ENCODE measurements around the gene PLEKHA4.
A peak's percentile ranks its signal among the peaks of the same experiment; 100 is the strongest.
"Not testable (repeated sequence)": the region's sequence is repeated elsewhere in the genome, so short reads cannot be mapped to it uniquely, and the experiment has no call there.

PLEKHA4 gene

DNA sequence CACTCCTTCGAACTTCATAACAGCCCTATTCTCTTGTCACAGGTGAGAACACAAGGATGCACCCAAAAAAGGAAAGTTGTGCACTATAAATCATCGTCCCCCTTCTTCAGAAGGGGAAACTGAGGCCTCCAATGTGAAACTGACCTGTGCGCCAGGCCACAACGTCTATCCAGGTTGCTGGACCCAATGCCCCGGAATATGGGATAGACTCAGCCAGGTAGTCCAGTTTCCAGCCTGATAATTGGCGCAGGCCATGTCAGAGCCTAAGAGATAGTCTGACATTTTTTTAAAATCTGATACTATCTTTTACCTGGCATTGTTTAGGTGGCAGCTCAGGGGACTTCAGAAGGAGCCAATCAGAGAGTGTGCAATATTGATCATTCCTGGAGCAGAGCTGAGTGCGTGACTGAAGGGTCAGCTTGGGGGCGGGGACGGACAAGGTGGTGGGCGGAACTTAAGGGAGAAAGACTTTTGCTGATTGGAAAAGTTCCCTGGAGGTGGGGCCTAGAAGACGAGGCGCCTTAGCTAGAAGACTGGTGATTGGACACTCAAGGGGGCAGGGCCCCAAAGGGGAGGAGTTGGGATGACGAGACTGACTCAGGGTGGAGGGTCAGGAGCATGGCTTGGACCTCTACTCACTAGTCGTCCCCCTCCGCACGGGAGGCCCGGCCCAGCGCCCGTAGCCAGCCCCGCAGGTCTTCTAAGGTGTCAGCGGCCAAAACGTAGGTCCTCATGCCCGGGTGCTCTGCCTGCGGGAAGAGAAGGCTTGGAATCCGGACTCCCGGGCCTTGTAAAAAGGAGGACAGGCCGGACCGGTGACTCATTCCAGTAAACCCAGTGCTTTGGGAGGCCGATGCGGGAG lies 8.5 kb downstream of the PLEKHA4 start:
- DNase-seq, result no peak

DNA sequence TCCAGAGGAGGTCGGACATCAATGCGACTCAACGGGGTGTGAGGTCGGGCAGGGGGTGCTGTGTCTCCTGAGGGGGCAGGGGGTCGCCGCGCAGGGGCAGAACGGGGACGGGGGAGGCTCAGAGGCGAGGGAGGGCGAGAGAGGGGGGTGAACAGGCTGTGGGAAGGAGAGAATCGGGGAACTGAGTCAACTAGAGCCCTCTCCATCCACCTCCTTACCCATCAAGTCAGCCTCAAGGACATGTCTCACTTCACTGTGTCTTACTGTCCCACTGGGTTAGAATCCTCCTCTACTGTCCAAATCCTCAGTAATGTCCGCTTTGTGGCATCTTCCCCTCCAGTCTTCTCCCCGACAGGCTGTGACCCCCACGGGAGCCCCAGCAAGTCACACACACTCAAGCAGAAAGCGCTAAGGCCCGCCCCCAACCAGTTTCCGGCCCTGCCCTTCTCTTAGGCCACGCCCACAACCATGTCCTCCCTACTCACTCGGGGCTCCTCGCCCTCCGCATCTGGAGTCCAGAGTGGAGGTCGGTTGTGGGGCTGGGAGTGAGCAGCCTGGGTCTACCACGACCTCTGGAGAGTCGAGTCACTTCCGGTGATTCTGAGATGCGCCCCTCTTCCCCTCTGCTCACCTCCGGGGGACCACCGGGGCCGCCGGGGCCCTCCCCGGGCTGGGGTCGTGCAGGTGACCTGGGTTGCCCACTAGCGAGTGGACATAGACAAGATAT lies 9.3 kb downstream of the PLEKHA4 start:
- no peak for DNase-seq

DNA sequence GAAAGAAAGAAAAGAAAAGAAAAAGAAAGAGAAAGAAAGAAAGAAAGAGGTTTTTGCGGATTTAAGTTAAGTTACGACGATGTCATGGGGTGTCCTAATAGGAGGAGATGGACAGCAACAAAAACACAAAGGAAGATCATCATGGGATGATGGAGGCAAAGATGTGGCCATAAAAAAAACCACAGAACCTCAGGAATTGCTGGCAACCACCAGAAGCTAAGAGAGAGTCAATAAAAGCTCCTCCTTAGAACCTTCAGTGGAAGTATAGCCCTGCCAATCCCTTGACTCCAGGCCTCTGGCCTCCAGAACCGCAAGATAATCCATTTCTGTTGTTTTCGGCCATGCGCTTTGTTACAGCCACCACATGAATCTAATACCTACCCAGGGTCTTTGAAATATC lies 11.5 kb downstream of the PLEKHA4 start:
- DNase-seq, result no peak

DNA sequence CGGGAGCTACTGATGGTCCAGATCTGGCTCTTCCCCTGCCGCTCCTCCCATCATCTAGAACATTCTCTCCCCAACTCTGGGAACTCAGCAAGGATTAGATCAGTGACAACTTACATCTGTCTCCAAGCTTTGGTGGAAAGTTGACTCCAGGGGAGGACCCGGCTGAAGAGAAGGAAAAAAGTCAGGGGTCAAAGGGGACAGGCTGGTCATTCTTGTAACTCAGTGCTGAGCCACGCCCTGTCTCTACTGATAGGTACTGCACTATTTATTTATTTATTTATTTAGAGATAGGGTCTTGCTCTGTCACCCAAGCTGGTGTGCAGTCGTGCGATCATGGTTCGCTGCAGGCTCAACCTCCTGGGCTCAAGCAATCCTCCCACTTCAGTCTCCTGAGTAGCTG lies 14.3 kb downstream of the PLEKHA4 start:
- no peak for DNase-seq

DNA sequence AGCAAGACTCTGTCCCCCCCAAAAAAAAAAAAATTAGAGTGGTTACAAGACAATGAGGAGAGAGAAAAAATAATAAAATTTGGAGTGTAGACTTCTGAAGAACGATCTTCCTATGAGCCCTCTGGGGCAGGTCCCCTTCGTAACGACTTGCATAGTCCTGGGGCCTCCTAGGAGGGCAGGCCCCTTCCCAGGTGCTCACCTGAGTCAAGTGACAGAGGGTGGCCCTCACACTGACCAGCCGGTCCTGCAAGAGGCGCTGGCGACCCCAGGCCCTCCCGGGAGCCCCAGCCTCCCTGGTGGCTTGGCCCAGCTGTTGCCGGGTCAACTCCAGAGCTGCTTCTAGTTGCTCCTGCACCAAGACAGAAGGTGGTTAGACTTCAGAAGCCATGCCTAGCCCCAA lies 14.9 kb downstream of the PLEKHA4 start:
- DNase-seq, result no peak

DNA sequence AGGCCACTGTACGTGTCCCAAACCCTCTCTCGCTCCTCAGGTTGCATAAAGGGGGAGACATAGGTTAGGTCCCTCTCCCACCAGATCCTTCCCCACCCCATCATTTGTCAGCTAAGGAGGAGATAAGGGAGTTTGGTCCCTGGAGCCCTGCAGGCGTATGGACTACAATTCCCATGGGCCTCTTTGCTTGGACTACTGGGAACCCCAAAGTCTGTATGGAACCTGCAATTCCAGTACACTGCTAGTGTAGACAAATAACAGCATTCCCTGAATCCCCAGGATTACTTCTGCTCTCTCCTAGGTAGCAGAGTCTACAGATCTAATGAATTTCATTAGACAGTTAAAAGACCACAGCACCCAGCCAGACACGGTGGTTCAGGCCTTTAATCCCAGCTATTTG lies 16.1 kb downstream of the PLEKHA4 start:
- no peak for DNase-seq

DNA sequence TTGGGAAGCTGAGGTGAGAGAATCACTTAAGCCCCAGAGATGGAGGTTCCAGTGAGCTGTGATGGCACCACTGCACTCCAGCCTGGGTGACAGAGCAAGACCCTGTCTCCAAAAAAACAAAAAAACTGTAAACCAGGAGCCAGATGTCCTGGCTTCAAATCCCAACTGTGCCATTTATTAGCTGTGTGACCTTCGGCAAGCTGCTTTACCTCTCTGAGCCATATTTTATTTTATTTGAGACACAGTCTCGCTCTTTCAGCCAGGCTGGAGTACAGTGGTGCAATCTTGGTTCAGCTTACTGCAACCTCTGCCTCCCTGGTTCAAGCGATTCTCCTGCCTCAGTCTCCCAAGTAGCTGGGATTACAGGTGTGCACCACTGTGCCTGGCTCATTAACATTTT lies 21.8 kb downstream of the PLEKHA4 start:
- DNase-seq, result not testable (repeated sequence)

DNA sequence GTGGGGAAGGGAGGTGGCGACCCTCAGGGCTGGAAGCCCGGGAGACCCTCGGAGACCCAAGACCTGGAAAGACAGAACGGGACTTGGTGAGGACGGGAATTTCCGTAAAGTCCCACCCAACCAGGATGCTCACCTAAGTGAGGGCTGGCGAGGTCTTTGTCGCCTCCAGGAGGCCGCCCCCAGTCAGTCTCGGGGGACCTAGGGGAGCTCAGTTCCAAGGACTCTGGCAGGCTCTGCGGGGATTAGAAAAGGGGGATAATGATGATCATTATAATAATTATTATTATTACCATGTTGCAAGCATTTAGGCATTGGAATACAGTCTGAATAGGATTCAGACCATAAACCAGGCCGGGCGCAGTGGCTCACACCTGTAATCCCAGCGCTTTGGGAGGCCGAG lies 23.0 kb downstream of the PLEKHA4 start:
- DNase-seq, result no peak

DNA sequence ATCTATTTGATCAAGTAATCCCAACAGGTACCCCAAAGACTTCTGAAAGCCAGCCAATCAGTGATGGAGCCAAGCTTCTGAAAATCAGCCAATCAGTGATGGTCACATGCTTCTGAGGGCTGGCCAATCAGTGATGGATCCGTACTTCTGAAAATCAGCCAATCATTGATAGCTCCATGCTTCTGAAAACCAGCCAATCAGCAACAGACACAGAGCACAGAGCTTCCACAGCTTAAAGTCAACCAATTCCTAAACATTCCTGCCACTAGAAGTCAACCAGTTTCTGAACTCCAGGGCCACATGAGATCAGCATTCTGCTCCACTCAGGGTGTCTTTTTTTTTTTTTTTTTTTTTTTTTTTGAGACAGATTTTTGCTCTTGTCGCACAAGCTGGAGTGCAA lies 23.9 kb downstream of the PLEKHA4 start:
- DNase-seq, result no peak

DNA sequence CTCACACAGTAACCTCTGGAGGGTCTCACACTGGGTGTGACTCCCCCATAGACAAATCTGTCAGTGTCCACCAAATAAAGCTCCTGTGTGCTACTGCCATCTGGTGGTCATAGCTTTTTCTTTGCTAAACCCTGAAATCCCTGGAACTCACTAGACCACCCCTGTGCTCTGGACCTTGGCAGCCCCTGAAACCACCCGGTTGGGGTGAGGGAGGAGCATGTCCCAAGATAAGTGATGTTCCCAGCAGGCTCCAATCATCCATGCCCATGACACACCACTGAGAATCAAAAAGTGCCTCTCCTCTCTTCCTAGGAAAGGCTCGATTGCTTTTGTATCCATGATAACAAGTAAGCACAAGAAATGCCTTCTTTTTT lies 25.6 kb downstream of the PLEKHA4 start:
- DNase-seq, result peak; percentile 12

DNA sequence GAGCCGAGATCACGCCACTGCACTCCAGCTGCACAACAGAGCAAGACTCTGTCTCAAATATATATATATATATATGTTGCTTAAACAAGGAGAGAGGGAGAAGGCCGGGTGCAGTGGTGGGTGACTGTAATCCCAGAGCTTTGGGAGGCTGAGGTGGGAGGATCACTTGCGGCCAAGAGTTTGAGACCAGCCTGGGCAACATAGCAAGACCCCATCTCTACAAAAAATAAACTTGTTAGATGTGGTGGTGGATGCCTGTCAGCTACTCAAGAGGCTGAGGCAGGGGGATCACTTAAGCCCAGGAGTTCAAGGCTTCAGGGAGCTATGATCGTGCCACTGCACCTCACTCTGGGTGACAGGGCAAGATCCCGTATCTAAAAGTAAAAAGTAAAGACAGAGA lies 26.8 kb downstream of the PLEKHA4 start:
- DNase-seq, result no peak

DNA sequence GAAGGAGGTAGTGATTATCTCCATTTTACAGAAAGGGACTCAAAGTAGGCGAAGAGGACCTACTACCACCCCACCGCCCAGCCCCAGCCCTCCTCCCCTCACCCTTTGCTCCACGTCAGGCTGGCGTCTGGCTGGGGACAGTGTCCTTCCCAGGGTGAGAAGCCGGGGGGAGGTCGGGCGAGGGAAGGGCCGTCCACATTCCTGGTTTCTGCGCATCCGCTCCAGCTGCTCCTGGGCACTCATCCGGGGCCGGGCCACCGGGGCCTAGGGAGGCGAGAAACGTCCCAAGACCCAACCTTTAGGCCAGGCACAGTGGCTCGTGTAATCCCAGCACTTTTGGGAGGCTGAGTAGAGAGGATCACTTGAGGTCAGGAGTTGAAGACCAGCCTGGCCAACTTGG lies 27.4 kb downstream of the PLEKHA4 start:
- DNase-seq, result no peak

DNA sequence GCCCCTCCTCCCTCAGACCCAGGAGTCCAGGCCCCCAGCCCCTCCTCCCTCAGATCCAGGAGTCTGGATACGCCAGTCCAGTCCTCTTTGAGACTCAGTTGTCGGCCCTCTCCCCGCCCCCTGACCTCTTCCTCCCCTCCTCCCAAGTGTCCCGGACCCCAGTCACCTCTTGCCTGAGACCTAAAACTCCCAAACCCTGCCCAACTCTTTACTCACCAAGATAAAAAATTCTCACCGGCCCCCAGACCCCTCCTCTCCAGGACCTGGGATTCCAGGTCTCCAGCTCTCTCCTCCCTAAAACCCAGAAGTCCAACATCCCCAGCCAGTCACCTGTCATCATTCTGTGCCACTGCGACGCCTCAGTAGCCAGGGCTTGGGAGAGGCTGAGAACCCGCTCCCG lies 30.7 kb downstream of the PLEKHA4 start:
- DNase-seq, result no peak

DNA sequence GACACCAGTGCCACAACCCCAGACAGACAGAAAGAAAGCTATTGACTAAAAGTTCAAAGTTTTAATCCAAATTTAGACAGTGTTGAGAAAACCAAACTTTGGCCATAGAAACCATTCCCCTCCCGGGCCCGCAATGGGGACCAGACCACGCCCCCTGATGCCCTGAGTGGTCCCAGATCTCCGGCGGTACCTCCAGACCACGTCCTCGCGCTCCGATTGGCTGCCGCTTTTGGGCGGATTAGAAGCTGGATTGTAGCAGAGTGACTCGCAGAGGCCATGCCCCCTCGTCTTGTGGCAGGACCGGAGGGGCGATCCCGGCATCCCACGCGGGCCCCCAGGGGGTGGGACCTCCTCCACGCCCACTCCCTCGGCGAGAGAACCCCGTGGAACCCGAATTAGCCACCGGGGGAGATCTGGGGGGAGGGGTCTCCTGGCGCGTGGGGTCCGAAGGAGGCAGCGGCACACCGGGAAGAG lies 31.3 kb downstream of the PLEKHA4 start:
- DNase-seq, result no peak

DNA sequence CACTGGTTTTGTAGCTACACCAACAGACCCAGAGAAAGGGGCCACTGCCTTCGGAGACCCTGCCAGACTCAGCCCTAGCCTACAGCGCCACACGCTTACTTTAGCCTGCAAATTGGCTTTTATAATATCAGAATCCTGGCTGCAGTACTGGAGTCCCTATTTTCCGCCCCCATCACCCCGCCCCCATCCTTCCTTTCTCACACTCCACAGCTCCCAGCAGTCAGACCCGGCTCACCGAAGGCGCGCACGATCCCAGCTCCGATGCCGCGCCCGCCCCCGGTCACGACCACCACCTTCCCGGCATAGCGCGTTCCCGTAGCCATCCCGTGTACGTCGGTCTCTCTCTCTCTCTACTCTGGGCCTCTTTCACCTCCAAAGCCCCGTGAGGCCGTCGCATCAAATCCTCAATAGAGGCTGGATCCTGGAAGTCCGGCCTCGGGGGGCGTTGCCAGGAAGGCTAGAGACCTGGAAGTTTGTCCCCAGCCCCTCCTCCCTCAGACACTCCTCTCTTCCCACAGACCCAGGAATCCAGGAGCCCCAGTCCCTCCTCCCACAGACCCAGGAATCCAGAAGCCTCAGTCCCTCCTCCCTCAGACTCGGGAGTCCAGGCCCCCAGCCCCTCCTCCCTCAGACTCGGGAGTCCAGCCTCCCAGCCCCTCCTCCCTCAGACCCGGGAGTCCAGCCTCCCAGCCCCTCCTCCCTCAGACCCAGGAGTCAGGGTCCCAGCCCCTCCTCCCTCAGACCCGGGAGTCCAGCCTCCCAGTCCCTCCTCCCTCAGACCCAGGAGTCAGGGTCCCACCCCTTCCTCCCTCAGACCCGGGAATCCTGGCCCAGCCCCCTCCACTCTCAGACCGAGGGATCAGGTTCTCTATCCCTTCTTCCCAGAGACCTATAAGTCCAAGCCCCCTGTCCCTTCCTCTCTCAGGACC lies 32.1 kb downstream of the PLEKHA4 start, which contains the start of gene HSD17B14:
Gene HSD17B14, minus strand, starts transcription at position 403 of the 929 bp plus-strand sequence. Its CDS starts 80 bp downstream, at position 323.
- DNase-seq, result no peak

DNA sequence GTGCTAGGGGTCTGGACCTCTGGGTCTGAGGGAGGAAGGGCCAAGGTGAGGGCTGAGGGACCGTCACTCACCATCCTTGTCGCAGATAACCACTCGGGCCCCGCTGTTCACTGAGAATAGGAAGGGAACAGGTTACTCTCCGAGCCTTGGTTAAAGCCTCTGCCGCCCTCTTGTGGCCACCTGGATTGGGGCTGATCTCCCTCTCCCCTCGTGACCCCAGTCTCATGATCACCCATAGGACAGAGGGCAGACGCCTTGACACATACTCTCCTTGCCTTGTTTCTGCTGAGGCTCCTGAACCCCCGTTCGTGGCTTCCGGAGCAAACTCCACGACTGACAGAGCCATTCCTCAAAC lies 32.7 kb downstream of the PLEKHA4 start:
- DNase-seq, result peak; percentile 56

DNA sequence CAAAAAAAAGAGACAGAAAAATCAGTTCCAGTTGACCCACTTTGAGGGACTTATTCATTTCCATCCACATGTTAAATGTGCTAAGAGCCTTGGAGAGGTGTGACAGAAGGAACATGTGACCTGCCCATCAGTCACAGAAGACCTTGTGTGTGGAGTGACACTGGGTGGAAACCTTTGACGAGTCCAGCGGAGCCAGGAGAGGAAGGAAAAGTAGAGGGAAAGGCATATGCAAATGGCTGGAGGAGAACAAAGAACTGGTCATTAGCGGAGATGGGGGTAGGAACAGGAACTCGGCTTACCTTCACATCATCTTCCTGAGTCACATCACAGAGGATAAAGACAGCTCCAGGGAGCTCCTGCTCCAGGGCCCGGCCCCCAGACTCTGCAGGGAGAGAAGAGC lies 34.4 kb downstream of the PLEKHA4 start:
- no peak for DNase-seq

DNA sequence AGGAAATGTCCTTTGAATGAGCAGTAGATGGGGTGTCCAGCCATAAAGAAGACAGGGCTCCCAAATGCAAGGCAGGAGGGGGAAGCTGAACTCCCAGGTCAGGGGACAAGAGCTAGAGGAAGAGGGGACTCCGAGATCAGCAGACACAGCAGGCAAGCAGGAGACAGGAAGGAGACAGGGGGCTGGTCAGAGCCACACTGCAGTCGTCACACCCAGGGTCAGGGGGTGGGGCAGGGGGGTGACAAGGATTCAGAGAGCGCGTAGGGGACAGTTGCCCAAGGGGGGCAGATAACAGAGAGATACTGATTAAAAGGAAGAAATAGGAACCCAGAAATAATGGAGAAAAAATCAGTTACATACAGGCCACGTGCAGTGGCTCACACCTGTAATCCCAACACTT lies 35.4 kb downstream of the PLEKHA4 start:
- DNase-seq, result no peak

DNA sequence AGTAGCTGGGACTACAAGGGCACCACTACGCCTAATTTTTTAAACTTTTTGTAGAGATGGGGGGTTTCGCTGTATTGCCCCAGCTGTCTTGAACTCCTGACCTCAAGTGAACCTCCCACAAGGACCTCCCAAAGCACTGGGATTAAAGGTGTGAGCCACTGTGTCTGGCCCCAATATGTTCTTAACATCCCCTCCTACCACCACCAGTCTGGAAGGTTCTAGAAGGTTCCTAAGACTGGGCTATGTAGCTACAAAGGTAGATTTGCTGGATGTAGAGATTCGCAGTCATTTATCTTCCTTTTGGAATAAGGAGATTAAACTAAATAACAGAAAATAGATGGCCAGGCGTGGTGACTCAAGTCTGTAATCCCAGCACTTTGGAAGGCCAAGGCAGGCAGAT lies 37.5 kb downstream of the PLEKHA4 start:
- no peak for DNase-seq

DNA sequence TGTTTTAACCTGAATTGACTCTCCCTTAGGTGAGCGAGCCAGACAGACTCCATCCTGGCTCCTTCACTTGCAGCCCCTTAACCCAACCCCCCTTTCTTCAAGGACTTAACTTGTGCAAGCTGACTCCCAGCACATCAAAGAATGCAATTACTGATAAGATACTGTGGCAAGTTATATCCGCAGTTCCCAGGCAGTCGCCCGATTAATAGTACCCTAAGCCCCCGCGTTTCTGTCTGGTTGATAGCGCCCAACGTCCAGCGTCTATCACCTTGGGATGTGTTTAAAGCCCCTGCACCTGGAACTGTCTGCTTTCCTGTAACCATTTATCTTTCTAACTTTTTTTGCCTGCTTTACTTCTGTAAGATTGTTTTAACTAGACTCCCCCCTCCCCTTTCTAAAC lies 38.3 kb downstream of the PLEKHA4 start:
- no peak for DNase-seq

DNA sequence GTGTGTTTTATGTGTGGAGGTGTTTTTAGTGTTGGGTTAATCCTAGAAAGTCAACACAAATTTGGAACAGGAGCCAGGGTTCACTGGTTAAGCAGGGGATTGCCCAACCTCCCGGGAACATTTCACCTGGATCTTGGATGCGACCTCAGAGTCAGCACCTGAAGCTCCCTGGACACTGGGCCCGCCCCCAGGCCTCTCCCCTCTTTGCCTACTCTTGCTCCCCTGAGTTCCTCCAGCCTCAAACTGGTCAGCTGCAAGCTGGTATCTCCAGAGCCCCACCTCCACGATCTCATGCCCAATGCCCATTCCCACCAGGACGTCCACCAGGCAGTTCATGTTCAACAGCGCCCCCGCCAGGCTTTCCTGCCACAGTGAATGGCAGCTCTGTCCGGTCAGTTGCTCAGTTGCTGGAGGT lies 41.8 kb downstream of the PLEKHA4 start:
- no peak for DNase-seq

DNA sequence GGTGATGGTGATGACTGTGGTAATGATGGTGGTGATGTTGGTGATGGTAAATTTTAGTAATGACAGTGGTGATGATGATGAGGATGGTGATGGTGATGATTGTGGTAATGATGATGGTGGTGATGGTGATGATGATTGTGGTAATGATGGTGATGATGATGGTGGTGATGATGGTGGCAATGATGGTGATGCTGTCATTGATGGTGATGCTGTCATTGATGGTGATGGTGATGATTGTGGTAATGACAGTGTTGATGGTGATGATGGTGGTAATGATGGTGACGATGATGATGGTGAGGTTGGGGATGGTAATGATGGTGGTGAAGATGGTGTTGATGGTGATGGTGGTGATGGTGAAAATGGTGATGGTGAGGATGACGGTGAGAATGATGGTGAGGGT lies 45.9 kb downstream of the PLEKHA4 start:
- DNase-seq, result no peak

DNA sequence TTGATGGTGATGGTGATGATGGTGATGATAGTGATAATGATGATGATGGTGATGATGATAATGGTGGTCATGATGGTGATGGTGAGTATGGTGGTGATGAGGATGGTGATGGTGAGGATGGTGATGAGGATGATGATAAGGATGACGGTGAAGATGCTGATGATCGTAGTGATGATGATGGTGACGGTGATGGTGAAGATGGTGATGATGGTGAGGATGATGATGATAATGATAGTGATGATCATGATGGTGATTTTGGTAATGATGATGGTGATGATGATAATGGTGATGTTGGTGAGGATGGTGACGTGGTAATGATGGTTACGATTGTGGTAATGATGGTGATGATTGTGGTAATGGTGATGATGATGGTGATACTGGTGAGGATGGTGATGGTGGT lies 46.8 kb downstream of the PLEKHA4 start:
- no peak for DNase-seq

All from NCI-H1417 treated with DMSO at 0.1 percent for 48 hours (cell line).